OCI-LY7 (cell line): ENCODE data around the gene UBE4B. TPM values are rescaled to one million over a fixed set of nuclear protein-coding genes. Genes with fewer than 3 reads are reported as not detected.

ENCODE experiments used
- BruUV-seq: library from RNA; stranded (reverse); fragments of 400-500 nt; replicated peaks from 2 replicates; lab custom pipeline; 2021; lab: Mats Ljungman, UMichigan
- CTCF ChIA-PET: fragments of 300-600 bp; sonication (Branson Sonifier 250); formaldehyde crosslinking; loops from one replicate; lab custom pipeline; 2022; ENCODE audit warnings: antibody characterized with exemption; ENCODE audit not compliant: unreplicated experiment; lab: Charles Lee
- POLR2A ChIA-PET: fragments of 300-600 bp; sonication (Branson Sonifier 250); formaldehyde crosslinking; loops from one replicate; lab custom pipeline; 2022; ENCODE audit warnings: antibody characterized with exemption; lab: Charles Lee
- DNase-seq: peaks from one replicate; pipeline ENCODE4 v3.0.0-alpha.2; 2015; ENCODE audit warnings: low spot score
- H2AFZ ChIP-seq: fragments of 200-600 bp; sonication (generic), shearing (Covaris generic); 2 replicates; pipeline ENCODE4 v1.6.1; 2014; ENCODE audit warnings: mild to moderate bottlenecking, antibody characterized with exemption, low read length, moderate library complexity
- H3K27ac ChIP-seq: fragments of 200-600 bp; sonication (generic); 2 replicates; pipeline ENCODE4 v1.5.1; 2014; ENCODE audit warnings: mixed run types, low read depth, mild to moderate bottlenecking, moderate library complexity, low read length, inconsistent platforms; ENCODE audit not compliant: poor library complexity, severe bottlenecking
- H3K36me3 ChIP-seq: fragments of 200-600 bp; sonication (generic); 2 replicates; pipeline ENCODE4 v1.6.1; 2014; ENCODE audit warnings: mild to moderate bottlenecking, antibody characterized with exemption, low read length, moderate library complexity, mixed read lengths; ENCODE audit not compliant: insufficient read depth
- H3K4me1 ChIP-seq: fragments of 200-600 bp; sonication (generic); 2 replicates; pipeline ENCODE4 v1.5.1; 2014; ENCODE audit warnings: mild to moderate bottlenecking, low read length; ENCODE audit not compliant: insufficient read depth, poor library complexity, severe bottlenecking
- H3K4me2 ChIP-seq: fragments of 200-600 bp; sonication (generic); 2 replicates; pipeline ENCODE4 v1.6.1; 2014; ENCODE audit warnings: mild to moderate bottlenecking, low read length
- H3K4me3 ChIP-seq: fragments of 200-600 bp; sonication (generic); 2 replicates; pipeline ENCODE4 v1.5.1; 2014; ENCODE audit warnings: mild to moderate bottlenecking, low read depth, low read length; ENCODE audit not compliant: poor library complexity, severe bottlenecking
- H3K79me2 ChIP-seq: fragments of 200-600 bp; sonication (generic); 2 replicates; pipeline ENCODE4 v1.6.1; 2016; ENCODE audit warnings: low read depth, mild to moderate bottlenecking, low read length, moderate library complexity, mixed read lengths; ENCODE audit not compliant: insufficient read depth
- H3K9me2 ChIP-seq: fragments of 200-600 bp; sonication (generic); 2 replicates; pipeline ENCODE4 v1.6.1; 2016; ENCODE audit warnings: mild to moderate bottlenecking, low read length, mixed read lengths; ENCODE audit not compliant: insufficient read depth
- H3K9me3 ChIP-seq: fragments of 200-600 bp; sonication (generic); 2 replicates; pipeline ENCODE4 v1.6.1; 2014; ENCODE audit warnings: mild to moderate bottlenecking, mixed run types, low read length, mixed read lengths
- H4K20me1 ChIP-seq: fragments of 200-600 bp; sonication (generic); 2 replicates; pipeline ENCODE4 v1.6.1; 2014; ENCODE audit warnings: mild to moderate bottlenecking, antibody characterized with exemption, low read length, moderate library complexity, mixed read lengths; ENCODE audit not compliant: insufficient read depth
- EZH2phosphoT487 ChIP-seq: fragments of 200-600 bp; sonication (generic); IDR thresholded peaks from 2 replicates; pipeline ENCODE4 v1.6.1; 2018; ENCODE audit warnings: low read depth, borderline replicate concordance, mild to moderate bottlenecking, mixed run types, antibody characterized with exemption, low read length, moderate library complexity, mixed read lengths
- intact Hi-C: fragments of 100-400 bp; cut with micrococcal nuclease; formaldehyde crosslinking; loops from one replicate; pipeline ENCODE4 v1.10.0; 2022; ENCODE audit not compliant: unreplicated experiment
- total RNA-seq, 2 experiments: library from RNA; depleted of rRNA in 1 of 2; stranded (reverse); fragments of >200 nt in 1 of 2; shearing (Covaris generic) in 1 of 2; gene quantifications; 2 replicates each; pipeline ENCODE4 v1.2.3, GENCODE V29; 2014 to 2022
- TF ChIP-seq, protein P1 (sequence below): fragments of 200-600 bp; sonication (generic); conservative IDR thresholded peaks from 2 replicates; pipeline ENCODE4 v1.5.1; 2014; ENCODE audit warnings: mild to moderate bottlenecking, antibody characterized with exemption, low read length, moderate library complexity, mixed read lengths

UBE4B gene
- total RNA-seq, 2 experiments from 2014 or later = 21.5 to 40.7 TPM

- CTCF ChIA-PET = no interaction called here
Measured at GRCh38 chr1:10048601-10049000, 15.8 kb downstream of the UBE4B start.

GRCh38 chr1:10050611-10051010, 17.9 kb downstream of the UBE4B start:
- TF ChIP-seq, protein P1, sequence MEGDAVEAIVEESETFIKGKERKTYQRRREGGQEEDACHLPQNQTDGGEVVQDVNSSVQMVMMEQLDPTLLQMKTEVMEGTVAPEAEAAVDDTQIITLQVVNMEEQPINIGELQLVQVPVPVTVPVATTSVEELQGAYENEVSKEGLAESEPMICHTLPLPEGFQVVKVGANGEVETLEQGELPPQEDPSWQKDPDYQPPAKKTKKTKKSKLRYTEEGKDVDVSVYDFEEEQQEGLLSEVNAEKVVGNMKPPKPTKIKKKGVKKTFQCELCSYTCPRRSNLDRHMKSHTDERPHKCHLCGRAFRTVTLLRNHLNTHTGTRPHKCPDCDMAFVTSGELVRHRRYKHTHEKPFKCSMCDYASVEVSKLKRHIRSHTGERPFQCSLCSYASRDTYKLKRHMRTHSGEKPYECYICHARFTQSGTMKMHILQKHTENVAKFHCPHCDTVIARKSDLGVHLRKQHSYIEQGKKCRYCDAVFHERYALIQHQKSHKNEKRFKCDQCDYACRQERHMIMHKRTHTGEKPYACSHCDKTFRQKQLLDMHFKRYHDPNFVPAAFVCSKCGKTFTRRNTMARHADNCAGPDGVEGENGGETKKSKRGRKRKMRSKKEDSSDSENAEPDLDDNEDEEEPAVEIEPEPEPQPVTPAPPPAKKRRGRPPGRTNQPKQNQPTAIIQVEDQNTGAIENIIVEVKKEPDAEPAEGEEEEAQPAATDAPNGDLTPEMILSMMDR = no peak
- TF ChIP-seq EZH2phosphoT487 = no peak
- H3K36me3 ChIP-seq = peaks cover 26% of the 10 kb centered on the region; the same call in 1 of the 2 replicates
- POLR2A ChIA-PET = interaction anchor here (0.6 kb wide), 1 partner anchor 1905 kb away, joined by 3 read pairs; no protein-coding TSS in a partner anchor
- no peaks in the 10 kb centered on the region for H3K4me1 ChIP-seq
- no peak overlapping the region for H2AFZ ChIP-seq
- CTCF ChIA-PET = no interaction called here
- H4K20me1 ChIP-seq = no peaks in the 10 kb centered on the region; the same call in 1 of the 2 replicates
- intact Hi-C loops = no loop called here
- H3K9me2 ChIP-seq = no peaks in the 10 kb centered on the region
- H3K4me3 ChIP-seq = no peak overlapping the region
- H3K27ac ChIP-seq = no peak overlapping the region
- H3K4me2 ChIP-seq = no peak overlapping the region
- BruUV-seq = no TSS peak
- no peaks in the 10 kb centered on the region for H3K9me3 ChIP-seq
- DNase-seq = no peak
- H3K79me2 ChIP-seq = peaks cover 25% of the 10 kb centered on the region

More at GRCh38 chr1:10048601-10049000, 15.8 kb downstream of the UBE4B start:
- no peak for DNase-seq
- BruUV-seq = no TSS peak
- no peak overlapping the region for H3K4me2 ChIP-seq
- no peak overlapping the region for H3K27ac ChIP-seq
- no peaks in the 10 kb centered on the region for H3K9me3 ChIP-seq
- POLR2A ChIA-PET = no interaction called here
- H3K4me1 ChIP-seq = no peaks in the 10 kb centered on the region
- TF ChIP-seq, protein P1 = no peak
- no peak for TF ChIP-seq EZH2phosphoT487
- peaks cover 24% of the 10 kb centered on the region; the same call in 1 of the 2 replicates for H3K36me3 ChIP-seq
- no peaks in the 10 kb centered on the region; the same call in 1 of the 2 replicates for H4K20me1 ChIP-seq
- H3K79me2 ChIP-seq = peaks cover 30% of the 10 kb centered on the region
- no peaks in the 10 kb centered on the region for H3K9me2 ChIP-seq
- H3K4me3 ChIP-seq = no peak overlapping the region
- no peak overlapping the region for H2AFZ ChIP-seq
- intact Hi-C loops = no loop called here

DNA sequence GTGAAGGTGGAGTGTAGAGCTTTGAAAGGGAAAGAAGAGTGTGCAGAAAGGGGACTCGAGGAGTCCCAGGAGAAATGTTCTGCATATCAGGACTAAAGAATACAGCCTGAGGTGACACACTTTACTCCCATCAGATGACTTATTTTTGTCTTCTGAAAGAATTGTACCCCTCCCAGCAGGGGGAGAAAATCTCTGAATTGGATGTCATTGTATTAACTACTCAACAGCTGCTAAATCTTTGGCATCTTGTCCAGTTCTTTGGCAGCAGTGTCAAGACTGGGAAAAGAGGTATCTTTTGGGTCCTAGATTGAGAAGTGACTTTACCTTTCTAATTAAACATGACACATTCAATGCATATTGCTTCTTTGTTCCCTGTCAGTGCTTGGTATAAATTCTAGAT, 18.9 kb downstream of the UBE4B start:
- no peaks in the 10 kb centered on the region for H3K9me3 ChIP-seq
- POLR2A ChIA-PET = no interaction called here
- no TSS peak for BruUV-seq
- H3K36me3 ChIP-seq = peaks cover 26% of the 10 kb centered on the region; the same call in 1 of the 2 replicates
- DNase-seq = no peak
- H3K4me2 ChIP-seq = no peak overlapping the region
- H3K79me2 ChIP-seq = peaks cover 17% of the 10 kb centered on the region
- H3K4me1 ChIP-seq = no peaks in the 10 kb centered on the region
- TF ChIP-seq EZH2phosphoT487 = no peak
- TF ChIP-seq, protein P1 = no peak
- intact Hi-C loops = no loop called here
- no peaks in the 10 kb centered on the region; the same call in 1 of the 2 replicates for H4K20me1 ChIP-seq
- no peak overlapping the region for H2AFZ ChIP-seq
- no peaks in the 10 kb centered on the region for H3K9me2 ChIP-seq
- H3K4me3 ChIP-seq = no peak overlapping the region
- H3K27ac ChIP-seq = no peak overlapping the region
- CTCF ChIA-PET = no interaction called here
